KG1 (cell line): ENCODE results near the gene TMEM184C.
A peak's percentile ranks its signal among the peaks of the same experiment; 100 is the strongest.

ENCODE experiments used
- DNase-seq: peaks from one replicate; lab custom pipeline; 2025; lab: John Stamatoyannopoulos, UW

TMEM184C gene

GRCh38 chr4:147655639-147656038 is 38.4 kb downstream of the TMEM184C start:
- no peak for DNase-seq

- no peak for DNase-seq
Observed at GRCh38 chr4:147658501-147658900, 41.3 kb downstream of the TMEM184C start.

- DNase-seq, result no peak
Observed at GRCh38 chr4:147674073-147674472, 56.9 kb downstream of the TMEM184C start.

- DNase-seq, result no peak
Observed at GRCh38 chr4:147674496-147674895, 57.3 kb downstream of the TMEM184C start.

- DNase-seq, result no peak
Observed at GRCh38 chr4:147678106-147678505, 60.9 kb downstream of the TMEM184C start.

- no peak for DNase-seq
Observed at GRCh38 chr4:147678796-147679549, 61.8 kb downstream of the TMEM184C start.

- no peak for DNase-seq
Observed at GRCh38 chr4:147682755-147683154, 65.6 kb downstream of the TMEM184C start.

- no peak for DNase-seq
Observed at GRCh38 chr4:147683188-147683591, 66.0 kb downstream of the TMEM184C start.

- DNase-seq, result peak; percentile 36
Observed at GRCh38 chr4:147683717-147684700, 66.8 kb downstream of the TMEM184C start, which contains the start of gene PRMT9. TSS of gene PRMT9 (minus strand) at chr4:147684163. CDS start at chr4:147683987, 176 bp downstream.

GRCh38 chr4:147689067-147689466 is 71.9 kb downstream of the TMEM184C start:
- DNase-seq, result no peak

- no peak for DNase-seq
Observed at GRCh38 chr4:147691820-147692219, 74.6 kb downstream of the TMEM184C start.

GRCh38 chr4:147693218-147693617 is 76.0 kb downstream of the TMEM184C start:
- DNase-seq, result no peak

- DNase-seq, result no peak
Observed at GRCh38 chr4:147696866-147697265, 79.7 kb downstream of the TMEM184C start.

GRCh38 chr4:147704846-147705245 is 87.6 kb downstream of the TMEM184C start:
- DNase-seq, result no peak

GRCh38 chr4:147707892-147708672 is 90.9 kb downstream of the TMEM184C start:
- DNase-seq, result no peak

- DNase-seq, result no peak
Observed at GRCh38 chr4:147709999-147710398, 92.8 kb downstream of the TMEM184C start.

- DNase-seq, result no peak
Observed at GRCh38 chr4:147714575-147715401, 97.6 kb downstream of the TMEM184C start.

GRCh38 chr4:147717878-147718277 is 100.7 kb downstream of the TMEM184C start:
- no peak for DNase-seq
